GM12865 (cell line): ENCODE results near the gene ATL2.
"Not testable (repeated sequence)": the region's sequence is repeated elsewhere in the genome, so short reads cannot be mapped to it uniquely, and the experiment has no call there.

ENCODE experiments used
- DNase-seq: peaks from one replicate; pipeline ENCODE4 v3.0.0; 2010; ENCODE audit warnings: low read depth
- H3K4me3 ChIP-seq: 2 replicates; pipeline ENCODE4 v1.5.1; 2011; ENCODE audit warnings: mild to moderate bottlenecking, low read depth, low read length, control low read depth
- CTCF ChIP-seq: IDR thresholded peaks from 2 replicates; pipeline ENCODE4 v1.5.1; 2011; ENCODE audit warnings: low read length, control low read depth, low read depth, inconsistent platforms; ENCODE audit not compliant: insufficient read depth; ENCODE audit errors: missing control alignments

The ATL2 gene

DNA sequence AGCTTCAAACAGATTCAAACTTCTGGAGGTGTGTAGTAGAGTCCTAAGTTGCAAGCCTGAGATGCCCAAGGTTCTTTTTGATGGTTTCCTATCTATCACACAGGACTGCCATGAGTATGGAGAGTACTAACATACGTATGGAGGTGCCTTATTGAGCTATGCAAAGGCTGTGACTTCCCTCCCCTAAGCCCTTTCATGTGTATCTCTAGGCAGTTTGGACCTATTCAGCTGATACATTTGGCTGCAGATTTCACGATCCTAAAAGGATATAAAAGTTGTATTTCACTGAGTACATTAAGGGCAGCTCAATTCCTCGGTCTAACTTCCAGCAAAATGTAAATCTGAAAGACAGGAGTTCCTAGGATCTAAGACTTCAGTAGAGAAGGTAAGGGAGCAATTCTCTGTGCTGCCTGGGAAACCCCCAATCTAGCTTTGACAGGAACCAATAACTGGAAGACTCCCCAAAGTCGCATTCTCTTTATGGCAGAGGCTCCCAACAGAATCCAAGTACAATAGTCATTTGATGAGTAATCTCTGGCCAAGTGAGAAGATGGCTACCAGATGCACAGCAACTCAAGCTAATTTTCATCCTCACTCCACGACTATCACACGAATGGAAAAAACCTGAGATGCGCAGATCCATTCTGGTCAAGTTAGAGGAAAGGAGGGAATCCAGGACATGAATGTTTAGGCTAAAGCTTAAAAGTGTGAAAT lies 83.8 kb downstream of the ATL2 start:
- DNase-seq: no peak
- H3K4me3 ChIP-seq: no peak overlapping the region
- TF ChIP-seq CTCF: no peak

DNA sequence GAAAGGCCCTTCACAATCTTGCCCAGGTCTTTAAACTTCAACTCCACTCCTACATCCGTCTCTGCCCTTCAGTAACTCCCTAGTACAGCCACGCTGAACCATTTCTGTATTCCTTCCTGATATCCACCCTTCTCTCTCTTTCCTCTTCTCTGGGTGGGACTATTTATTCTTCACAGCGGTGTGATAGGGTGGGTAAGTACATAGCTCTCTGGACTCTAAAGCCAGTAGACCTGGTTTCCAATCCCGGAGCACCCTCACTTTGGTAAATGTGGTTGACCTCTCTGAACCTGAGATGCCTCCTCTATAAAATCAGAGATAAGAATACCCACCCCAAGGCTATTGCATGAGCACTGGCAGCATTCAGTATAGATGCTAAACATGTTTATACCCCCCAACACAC lies 86.7 kb downstream of the ATL2 start:
- DNase-seq: no peak
- no peak for TF ChIP-seq CTCF
- no peak overlapping the region for H3K4me3 ChIP-seq

GRCh38 chr2:38284971-38285370 lies 92.1 kb downstream of the ATL2 start:
- DNase-seq: no peak
- H3K4me3 ChIP-seq: no peak overlapping the region
- no peak for TF ChIP-seq CTCF

GRCh38 chr2:38281095-38281742 lies 95.9 kb downstream of the ATL2 start:
- no peak for DNase-seq
- H3K4me3 ChIP-seq: no peak overlapping the region
- no peak for TF ChIP-seq CTCF

DNA sequence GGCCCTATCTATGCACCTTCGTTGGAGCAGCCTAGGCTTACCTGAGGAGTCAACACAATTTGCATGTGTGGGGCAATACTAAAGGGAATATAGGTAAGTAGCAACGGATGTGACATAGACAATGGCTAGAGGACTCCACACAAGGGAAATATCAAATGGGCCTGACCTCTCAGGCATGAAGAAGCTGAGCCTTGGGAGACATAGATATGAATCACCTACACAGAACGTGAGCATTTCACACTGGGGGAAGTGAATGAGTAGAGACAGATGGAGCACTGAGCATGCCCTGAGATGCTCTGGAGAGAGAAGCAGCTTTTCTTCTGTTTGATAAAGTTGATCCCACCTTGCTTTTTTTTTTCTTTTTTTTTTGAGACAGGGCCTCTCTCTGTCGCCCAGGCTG lies 97.9 kb downstream of the ATL2 start:
- H3K4me3 ChIP-seq: no peak overlapping the region
- TF ChIP-seq CTCF: no peak
- DNase-seq: peak; percentile 24

- H3K4me3 ChIP-seq, DNase-seq: not testable (repeated sequence)
Measured at GRCh38 chr2:38278117-38278438, 99.0 kb downstream of the ATL2 start.

DNA sequence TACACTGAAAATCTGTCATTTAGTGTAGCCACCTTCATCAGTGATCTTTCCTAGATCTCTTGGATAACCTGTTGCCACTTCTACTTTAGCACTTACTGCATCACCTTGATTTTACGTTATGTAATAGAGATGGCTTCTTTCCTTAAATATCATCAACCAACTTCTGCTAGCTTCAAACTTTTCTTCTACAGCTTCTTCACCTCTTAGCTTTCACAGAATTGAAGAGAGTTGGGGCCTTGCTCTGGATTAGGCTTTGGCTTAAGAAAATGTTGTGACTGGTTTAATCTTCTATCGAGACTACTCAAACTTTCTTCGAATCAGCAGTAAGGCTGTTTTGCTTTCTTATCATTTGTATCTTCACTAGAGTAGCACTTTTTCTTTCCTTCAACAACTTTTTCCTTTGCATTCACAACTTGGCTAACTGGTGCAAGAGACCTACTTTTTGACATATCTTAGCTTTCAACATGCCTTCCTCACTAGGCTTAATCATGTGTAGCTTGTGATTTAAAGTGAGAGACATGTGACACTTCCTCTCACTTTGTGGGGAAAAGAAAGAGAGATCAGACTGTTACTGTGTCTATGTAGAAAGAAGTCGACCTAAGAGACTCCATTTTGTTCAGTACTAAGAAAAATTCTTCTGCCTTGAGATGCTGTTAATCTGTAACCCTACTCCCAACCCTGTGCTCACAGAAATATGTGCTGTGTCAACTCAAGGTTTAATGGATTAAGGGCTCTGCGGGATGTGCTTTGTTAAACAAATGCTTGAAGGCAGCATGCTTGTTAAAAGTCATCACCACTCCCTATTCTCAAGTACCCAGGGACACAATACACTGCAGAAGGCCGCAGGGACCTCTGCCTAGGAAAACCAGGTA lies 99.6 kb downstream of the ATL2 start:
- TF ChIP-seq CTCF: no peak
- no peak for DNase-seq
- H3K4me3 ChIP-seq: no peak overlapping the region
